LHCN-M2 (cell line): ENCODE data around the gene FAXDC2. TPM values are rescaled to one million over a fixed set of nuclear protein-coding genes. Genes with fewer than 3 reads are reported as not detected.
A peak's percentile ranks its signal among the peaks of the same experiment; 100 is the strongest.
"Not testable (repeated sequence)": the region's sequence is repeated elsewhere in the genome, so short reads cannot be mapped to it uniquely, and the experiment has no call there.

Source experiments
- DNase-seq: peaks from one replicate; pipeline ENCODE4 v3.0.0-alpha.2; 2012; ENCODE audit warnings: low read depth
- total RNA-seq: library from RNA; depleted of rRNA; stranded (reverse); fragments of >200 nt; gene quantifications from 2 replicates; pipeline ENCODE4 v1.2.3, GENCODE V29; 2014

FAXDC2 gene
- total RNA-seq, 1 experiment from 2014 or later = 25.4 TPM

DNA sequence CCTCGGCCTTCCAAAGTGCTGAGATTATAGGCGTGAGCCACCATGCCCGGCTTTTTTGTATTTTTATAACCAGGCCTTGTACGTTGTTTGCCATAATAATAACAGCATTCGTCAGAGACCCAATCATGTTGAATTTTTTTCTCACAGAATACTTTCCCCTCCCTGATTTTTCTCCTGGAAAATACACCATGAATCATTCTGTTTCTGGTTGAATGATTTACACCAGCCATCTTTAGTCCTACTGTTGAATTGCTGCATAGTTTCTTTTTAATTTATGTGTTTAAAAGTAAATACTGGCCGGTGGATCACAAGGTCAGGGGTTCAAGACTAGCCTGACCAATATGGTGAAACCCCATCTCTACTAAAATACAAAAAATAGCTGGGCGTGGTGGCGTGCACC lies 11.5 kb upstream of the FAXDC2 start:
- DNase-seq = no peak

GRCh38 chr5:154860765-154861164 lies 10.4 kb upstream of the FAXDC2 start:
- no peak for DNase-seq

DNA sequence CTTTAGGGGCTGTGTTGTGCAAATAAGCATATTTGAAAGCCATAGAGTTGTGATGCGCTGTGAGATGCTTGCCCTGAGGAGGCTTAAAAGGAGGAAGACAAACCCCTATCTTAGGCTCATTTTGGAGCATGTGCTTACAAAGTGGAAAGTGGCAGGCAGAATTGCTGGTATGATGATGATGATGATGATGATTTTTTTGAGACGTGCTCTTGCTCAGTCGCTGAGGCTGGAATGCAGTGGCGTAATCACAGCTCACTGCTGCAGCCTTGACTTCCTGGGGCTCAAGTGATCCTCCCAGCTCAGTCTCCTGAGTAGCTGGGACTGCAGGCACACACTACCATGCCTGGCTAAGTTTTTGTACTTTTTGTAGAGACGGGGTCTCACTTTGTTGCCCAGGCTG lies 9.7 kb upstream of the FAXDC2 start:
- peak; percentile 55 for DNase-seq

GRCh38 chr5:154858972-154859871 lies 8.8 kb upstream of the FAXDC2 start:
- DNase-seq = no peak

GRCh38 chr5:154858297-154858971 lies 8.0 kb upstream of the FAXDC2 start, which contains the start of gene CNOT8:
Gene CNOT8, plus strand, starts transcription at chr5:154858627. Its CDS starts 4,652 bp downstream, at chr5:154863279.
- DNase-seq = peak; percentile 98

- peak; percentile 97 for DNase-seq
Measured at GRCh38 chr5:154857530-154858296, 7.3 kb upstream of the FAXDC2 start.

- no peak for DNase-seq
Measured at GRCh38 chr5:154851351-154851750, 948 bp upstream of the FAXDC2 start.

- no peak for DNase-seq
Measured at GRCh38 chr5:154849791-154850201, 607 bp downstream of the FAXDC2 start.

DNA sequence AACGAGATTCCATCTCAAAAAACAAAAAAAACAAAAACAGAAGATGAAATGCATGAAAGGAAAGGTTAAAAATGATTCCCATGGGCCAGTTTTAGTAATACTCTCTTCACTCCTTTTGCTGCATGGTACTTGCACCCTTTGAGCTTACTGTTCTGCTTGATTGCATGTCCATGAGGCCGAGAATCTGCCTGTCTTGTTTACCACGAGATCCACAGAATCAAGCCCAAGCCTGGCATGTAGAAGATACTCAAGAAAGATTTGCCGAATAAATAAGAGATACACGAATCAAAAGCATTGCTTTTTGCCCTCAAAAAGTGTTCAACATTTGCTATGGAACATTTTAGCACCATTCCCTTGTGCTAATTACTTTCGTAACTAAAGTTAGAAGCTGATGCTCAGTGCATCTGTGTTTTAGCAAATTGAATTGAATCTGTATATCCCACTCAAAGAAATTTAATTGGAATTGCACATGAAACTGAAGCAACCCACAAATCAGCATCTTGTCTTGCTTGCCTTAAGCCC lies 1.1 kb downstream of the FAXDC2 start:
- no peak for DNase-seq

DNA sequence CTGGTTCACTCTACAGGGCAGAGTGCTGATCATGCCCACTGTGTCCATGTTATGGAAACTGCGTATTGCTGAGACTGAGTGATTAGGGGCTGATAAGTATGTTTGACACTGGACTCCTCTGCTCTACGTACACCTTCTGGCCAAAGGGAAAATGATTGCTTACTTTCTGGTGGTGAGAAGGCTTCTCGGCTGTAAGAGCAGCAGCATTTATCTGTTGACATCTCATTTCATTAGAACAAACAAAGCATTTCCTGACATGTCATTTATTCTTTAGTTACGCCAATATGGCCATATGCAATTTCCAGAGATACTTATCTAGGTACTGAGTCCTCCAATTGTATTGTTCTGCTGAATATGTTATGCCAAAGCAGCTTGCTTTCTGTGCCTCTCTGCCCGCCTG lies 5.6 kb downstream of the FAXDC2 start:
- no peak for DNase-seq

DNA sequence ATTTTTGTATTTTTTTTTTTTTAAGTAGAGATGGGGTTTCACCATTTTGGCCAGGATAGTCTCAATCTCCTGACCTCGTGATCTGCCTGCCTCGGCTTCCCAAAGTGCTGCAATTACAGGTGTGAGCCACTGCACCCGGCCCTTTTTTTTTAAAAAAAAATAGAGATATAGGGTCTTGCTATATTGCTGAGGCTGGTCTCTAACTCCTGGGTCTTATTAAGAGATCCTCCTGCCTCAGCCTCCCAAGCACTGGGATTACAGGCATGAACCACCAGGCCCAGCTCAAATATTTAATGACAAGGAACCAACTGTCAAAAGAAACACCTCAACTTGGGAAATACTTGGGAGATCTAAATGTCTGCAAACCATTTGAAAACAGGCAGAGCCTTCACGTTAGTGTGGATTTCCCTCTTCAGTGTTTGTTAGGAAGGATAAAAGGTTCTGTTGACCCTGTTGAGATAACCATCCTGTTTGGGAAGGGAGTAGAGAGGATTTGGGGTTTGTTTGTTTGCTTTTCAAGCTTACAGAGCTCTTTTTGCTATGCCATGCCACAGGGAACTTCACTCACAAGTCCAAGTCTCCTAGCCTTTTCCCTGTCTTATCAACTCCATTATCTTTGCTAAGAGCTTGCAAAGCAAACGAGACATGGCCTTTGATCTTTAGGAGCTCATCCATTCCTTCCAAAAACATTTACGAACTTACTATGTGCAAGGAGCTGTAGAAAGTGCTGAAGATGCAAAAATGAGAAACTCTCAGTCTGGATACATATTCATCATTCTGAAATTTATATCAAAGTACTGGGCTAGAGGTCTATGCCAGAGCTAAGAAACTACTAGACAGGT lies 7.5 kb downstream of the FAXDC2 start:
- DNase-seq = no peak

DNA sequence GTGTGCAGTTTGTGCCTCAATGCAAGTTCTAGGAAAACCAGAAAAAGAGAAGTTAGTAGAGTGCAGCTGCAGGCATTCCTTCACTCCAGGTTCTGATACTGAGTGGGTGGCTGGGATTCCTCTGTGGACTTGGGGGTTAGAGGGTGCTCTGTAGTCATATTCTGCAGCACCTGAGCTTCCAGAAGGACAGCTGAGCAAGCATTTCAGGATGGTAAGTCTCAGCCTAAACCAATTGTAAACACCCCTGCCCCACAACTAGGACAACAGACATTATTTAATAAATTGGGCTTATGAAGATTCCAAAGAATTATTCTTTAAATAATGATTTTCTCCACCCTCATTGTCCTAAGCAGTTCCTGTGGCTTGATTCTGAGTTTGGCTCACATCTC lies 9.1 kb downstream of the FAXDC2 start:
- DNase-seq = no peak

- DNase-seq = no peak
Measured at GRCh38 chr5:154840435-154841272, 9.7 kb downstream of the FAXDC2 start.

GRCh38 chr5:154837009-154837901 lies 13.1 kb downstream of the FAXDC2 start:
- DNase-seq = no peak

- no peak for DNase-seq
Measured at GRCh38 chr5:154836225-154836624, 14.2 kb downstream of the FAXDC2 start.

DNA sequence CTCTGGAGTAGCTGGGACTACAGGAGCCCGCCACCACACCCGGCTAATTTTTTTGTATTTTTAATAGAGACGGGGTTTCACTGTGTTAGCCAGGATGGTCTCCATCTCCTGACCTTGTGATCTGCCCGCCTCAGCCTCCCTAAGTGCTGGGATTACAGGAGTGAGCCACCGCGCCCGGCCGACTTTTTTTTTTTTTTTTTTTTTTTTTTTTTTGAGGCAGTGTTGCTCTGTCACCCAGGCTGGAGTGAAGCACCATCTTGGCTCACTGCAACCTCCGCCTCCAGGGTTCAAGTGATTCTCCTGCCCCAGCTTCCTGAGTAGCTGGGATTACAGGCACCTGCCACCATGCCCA lies 14.7 kb downstream of the FAXDC2 start:
- DNase-seq = not testable (repeated sequence)

DNA sequence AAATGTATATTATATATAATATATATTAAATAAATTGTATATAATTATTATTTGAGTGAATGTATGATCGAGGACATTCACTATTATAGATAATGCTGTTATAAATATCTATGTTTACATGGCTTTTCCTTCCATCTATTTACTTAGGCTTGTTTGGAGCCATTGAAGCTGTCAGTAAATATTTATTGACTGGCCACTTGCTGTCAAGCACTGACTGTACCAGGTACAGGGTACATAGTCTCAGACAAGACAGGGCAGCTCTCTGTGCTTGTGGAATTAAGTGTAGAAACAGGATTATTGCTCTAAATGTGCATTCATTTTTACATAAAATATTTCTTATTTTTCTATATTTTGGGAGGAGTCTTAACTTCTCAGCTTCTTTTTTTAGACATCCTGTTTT lies 16.4 kb downstream of the FAXDC2 start:
- no peak for DNase-seq

GRCh38 chr5:154832804-154833203 lies 17.6 kb downstream of the FAXDC2 start:
- not testable (repeated sequence) for DNase-seq

DNA sequence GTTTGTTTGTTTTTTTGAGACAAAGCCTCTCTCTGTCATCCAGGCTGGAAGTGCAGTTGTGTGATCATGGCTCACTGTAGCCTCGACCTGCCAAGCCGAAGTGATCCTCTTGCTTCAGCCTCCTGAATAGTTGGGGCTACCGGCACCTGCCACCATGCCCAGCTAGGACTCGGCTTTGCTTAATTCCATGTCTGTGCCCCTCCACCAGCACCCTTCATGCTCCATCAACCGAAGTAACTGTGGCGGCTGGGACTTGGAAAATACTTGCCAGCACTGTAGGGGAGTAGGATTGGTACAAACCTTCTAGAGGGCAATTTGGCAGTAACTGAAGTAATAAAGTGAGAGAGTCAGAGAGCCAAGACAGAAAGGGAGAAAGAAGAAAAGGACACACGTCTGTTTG lies 19.0 kb downstream of the FAXDC2 start:
- no peak for DNase-seq
